OCI-M2 (cell line): ENCODE data around the gene STARD13.

ENCODE experiments used
- DNase-seq: peaks from one replicate; lab custom pipeline; 2025; ENCODE audit not compliant: unreplicated experiment; lab: John Stamatoyannopoulos, UW

The STARD13 gene, protein sequence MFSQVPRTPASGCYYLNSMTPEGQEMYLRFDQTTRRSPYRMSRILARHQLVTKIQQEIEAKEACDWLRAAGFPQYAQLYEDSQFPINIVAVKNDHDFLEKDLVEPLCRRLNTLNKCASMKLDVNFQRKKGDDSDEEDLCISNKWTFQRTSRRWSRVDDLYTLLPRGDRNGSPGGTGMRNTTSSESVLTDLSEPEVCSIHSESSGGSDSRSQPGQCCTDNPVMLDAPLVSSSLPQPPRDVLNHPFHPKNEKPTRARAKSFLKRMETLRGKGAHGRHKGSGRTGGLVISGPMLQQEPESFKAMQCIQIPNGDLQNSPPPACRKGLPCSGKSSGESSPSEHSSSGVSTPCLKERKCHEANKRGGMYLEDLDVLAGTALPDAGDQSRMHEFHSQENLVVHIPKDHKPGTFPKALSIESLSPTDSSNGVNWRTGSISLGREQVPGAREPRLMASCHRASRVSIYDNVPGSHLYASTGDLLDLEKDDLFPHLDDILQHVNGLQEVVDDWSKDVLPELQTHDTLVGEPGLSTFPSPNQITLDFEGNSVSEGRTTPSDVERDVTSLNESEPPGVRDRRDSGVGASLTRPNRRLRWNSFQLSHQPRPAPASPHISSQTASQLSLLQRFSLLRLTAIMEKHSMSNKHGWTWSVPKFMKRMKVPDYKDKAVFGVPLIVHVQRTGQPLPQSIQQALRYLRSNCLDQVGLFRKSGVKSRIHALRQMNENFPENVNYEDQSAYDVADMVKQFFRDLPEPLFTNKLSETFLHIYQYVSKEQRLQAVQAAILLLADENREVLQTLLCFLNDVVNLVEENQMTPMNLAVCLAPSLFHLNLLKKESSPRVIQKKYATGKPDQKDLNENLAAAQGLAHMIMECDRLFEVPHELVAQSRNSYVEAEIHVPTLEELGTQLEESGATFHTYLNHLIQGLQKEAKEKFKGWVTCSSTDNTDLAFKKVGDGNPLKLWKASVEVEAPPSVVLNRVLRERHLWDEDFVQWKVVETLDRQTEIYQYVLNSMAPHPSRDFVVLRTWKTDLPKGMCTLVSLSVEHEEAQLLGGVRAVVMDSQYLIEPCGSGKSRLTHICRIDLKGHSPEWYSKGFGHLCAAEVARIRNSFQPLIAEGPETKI

DNA sequence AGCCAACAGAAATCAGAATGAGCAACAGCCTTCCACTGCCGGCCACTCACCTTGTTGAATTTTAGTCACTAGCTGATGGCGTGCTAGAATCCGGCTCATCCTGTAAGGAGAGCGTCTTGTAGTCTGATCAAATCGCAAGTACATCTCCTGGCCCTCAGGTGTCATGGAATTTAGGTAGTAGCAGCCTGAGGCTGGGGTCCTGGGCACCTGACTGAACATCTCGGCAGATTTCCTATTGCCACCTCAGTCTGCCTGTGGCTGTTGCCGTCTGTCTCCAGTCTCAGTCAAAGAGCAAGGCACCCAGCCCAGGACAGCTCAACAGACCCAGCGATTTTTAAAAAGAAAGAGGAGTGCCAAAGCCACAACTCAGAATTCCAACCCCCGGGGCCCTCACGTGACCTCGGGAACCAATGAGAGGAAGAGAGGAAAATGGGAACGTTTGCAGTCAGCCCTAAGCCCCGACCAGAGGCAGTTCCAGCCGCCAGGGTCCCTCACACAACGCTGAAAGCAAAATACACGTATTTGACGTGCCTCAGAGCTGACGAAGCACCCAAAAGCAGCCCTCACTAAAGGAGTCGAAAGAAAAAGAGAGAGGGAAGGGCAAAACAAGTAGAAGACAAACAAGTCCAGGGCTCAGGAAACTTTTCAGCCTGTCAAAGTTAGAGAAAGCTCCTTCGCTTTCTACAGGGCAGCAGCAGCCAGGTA, at the start of gene STARD13:
Gene STARD13 (minus strand): TSS at position 336 of the 705 bp plus-strand sequence. CDS start 117 bp downstream, at position 219.
- DNase-seq = peak; percentile 37

DNA sequence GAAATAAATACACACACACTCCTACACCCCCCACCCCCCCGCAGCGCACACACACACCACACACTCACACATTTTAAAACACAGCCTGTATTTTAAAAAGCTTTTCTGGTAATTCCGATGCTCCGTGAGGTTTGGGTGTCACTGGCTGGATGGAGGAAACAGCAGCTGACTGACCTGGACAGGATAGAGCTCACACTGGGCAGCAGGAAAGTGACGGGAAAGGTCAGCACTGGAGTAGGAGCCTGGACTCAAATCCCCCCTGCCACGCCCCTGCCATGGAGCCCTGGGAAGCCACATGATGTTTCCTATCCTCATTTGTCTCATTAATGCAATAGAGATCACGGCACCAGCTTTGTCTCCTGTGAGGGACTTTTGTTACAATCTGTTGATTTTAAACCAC, 49.3 kb upstream of the STARD13 start:
- no peak for DNase-seq

DNA sequence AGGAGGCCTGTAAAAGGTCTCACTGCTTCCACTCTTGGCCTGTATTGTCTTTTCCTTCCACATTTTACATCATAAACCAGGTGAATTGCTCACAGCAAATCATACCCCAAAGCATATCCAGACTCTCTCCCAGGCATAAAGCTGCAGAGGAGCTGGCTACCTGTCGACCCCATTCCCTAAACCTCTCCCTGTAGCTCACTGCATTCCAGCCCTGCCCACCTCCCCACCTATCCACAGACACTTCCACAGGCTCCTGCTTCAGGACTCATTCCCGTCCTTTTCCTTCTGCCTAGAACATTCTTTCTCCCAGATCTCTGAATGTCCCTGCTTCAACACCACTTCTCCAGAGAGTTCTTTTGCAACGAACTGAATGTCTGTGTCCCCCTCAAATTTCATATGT, 46.4 kb upstream of the STARD13 start:
- no peak for DNase-seq

DNA sequence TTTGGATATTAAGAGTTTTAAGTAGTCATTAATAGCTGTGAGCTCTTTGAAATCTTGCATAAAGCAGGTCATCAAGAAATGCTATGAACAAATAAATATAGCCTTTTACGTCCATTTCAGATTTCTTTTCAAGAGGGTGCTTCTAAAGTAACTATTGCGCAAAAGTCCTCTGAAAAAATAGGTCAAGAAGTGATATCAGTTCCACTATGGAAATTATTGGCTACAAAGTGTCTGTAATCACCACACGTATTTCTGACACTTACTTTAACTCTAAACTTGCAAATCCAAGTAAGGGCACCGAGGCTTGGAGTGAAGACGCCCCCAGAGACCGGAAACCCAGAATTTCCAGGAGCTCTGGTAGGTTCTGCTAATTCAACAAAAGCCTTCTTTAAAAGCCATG, 44.9 kb upstream of the STARD13 start:
- no peak for DNase-seq

DNA sequence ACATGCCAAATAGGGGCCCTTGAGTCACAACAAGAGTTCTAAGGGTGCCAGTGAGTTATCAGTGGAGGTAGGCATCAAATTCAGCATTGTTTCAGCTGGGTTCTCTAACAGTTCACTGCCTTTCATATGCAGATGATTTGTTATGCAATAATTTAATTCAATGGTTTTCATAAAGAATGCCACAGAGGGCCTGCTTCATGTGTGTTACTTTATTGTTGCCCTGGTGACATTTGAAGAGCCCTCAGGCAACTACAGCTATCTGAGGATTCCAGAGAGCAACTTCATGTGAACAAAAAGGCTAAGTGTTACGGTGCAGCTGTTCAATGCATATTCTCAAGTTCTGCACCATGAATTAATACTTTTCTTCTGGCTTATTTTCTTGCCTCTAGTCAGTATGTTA, 43.1 kb upstream of the STARD13 start:
- DNase-seq = no peak

DNA sequence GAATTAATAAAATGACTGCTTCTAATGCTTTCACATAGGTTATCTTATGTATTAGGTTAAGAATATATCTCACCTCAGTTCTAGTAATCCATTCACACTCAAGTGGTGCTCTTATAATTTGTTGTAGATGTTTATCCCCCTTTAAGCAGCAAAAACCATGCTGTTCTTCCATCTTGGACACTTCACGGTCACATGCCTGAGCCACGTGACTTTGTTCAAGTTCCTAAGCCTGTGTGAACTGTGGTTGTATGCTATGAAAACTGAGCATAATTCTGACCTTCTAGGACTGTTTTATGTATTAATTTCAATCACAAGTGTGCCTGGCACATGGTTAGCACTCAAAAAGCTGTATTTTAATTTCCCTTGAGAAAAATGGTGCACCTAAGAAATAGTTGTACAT, 41.2 kb upstream of the STARD13 start:
- DNase-seq = no peak

DNA sequence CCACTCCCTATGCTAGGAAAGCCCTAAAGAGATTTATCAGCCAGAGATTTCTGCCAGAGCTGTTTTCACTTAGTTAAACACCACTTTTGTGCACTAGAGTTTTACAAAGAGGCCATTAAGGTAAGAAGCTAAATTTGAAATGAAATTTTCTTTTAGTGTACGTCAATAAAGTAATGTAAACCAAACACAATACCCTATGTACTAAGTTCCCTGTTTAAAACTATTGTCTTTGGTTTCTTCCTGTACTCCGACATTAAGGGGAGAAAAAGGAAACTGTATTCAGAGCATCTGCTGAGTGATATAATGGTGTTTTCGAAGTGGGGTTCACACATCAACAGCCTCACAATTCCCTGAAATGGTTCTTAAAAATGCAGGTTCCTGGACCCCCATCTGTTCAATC, 40.7 kb upstream of the STARD13 start:
- no peak for DNase-seq

DNA sequence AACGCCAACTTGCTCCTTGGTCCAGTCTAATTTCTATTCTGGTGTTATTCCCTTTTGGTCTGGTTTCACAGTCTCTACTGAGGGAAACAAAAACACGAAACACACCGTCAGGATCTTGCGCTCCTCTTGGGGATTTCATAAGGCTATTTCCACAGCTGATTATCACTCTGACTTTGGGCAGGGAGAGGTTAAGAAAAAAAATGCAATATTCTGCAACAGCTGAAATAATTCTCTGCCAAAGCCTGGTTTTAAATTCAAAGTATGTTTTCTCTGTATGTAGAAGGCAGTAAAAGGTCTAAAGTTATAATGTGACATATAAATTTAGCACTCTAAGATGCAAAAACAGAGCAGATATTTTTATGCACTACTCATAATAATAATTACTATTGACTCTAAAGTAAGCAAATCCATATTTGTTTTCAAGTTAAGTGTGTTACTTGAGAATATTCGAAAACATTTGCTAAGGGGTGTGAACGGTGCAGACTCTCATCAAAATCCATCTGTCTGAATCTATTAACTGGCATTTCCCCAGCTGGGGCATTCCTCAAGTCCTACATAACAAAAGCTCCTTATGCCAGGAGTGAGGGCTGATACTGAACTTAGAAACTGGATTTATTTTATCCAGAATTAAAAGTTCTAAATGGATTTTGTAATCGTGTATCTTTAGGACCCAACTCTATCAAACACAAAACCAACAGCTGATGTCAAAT, 38.4 kb upstream of the STARD13 start:
- no peak for DNase-seq

DNA sequence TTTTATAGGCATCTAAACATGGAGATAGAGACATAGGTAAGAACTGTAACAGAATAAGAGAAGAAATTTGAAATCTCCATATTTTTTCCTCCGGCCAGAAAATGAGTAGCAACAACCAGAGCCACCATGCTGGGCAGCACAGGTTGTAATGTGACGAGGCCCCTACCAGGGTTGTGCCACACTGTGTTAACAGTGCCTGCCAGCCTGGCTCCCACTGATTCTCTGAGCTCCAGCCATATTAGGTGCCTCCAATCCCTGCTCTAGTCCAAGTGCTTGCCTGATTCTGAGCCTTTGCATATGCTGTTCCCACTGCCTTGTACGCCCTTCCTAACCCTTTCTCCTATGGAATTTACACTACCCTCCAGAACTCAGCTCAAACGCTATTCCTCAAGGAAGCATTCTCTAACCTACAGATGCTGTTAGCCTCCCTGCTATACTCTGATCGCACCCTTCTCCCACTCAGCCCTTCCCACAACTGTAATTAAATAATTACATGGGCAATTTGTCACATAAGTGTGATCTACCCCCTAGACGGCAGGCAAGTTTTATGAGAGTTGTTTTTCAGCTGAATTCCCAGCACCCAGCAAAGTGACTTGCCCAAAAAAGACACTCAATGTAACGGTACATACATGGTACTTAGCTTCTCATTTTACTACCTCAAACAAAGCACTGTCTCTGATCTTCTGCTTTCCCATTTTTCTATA, 37.6 kb upstream of the STARD13 start:
- no peak for DNase-seq

DNA sequence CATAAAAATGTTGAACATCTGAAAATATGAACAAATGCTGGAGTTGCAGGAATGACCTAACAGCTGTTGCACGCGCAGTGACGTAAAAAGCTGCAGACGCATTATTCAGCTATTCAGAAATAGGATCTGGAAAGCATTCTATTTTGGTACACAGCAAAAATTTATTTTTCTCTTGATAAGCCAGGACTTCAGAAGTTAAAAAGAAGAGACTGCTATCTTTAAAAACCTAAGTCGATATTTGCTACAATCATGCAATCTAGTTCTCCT, 36.9 kb upstream of the STARD13 start:
- DNase-seq = no peak

DNA sequence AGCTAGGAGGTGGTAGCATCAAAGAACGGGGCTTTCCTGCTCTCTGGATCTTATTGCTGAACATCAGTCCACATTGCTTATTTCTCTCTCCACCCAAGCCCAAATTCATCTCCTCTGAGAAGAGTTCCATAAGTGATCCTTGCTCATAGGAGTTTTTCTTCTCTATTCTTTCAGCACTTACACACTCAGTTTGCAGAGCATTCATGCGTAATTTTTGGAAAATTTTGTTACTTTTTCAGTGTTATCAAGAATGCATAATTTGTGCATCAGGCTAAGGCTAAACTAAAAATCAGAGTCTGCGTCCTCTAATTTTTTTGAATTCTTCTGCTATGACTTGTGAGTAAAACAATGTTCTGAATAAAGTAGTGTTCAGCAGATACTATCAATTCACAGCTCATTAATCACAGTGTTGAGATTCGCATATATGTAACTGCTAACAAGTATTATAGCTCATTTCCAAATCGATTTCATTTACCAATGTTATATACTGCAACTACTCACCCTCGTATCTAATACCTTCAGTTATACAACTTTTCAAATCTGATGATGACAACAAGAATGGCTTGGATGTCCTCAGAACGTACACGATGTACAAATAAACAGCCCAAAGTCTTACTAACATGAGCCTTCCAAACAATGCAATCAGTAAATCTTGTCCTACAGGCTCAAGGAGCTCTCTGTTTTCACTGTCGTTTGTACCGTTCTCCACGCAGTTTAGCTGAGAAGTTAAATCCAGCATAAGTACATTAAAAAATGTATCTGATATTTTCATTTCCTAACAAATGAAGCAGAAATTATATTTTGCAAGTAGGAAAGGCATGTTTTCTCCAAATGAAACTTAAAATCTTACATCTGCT, 36.4 kb upstream of the STARD13 start:
- DNase-seq = no peak

DNA sequence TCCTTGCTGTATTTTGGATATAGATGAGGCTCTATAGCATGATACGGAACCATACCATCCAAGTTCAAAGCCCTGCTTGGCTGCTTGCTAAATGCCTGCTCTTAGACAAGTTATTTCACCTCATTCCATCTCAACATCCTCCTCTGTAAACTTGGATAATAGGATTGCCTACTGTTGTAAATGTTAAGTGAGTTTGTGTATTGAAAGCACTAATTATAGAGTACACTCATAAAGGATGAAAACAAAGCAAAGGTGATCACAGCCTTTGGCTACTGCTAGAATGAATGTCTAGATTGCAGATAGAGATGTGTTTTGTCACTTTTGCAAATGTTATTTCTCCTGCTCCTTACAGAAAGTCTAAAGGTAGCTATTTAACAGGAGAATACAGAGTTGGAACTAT, 34.3 kb upstream of the STARD13 start:
- no peak for DNase-seq

DNA sequence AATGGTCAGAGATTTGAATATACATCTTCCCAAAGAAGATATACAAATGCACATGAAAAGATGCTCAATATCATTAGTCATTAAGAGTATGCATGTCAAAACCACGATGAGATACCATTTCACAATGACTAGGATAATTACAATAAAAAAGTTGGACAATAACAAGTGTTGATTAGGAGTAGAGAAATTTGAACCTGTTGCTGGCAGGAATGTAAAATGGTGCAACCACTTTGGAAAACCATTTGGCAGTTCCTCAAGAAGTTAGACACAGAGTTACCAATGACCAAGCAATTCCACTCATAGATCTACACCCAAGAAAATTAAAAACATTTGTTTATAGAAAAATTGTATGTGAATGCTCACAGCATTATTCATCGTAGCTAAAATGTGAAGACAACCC, 33.2 kb upstream of the STARD13 start:
- DNase-seq = no peak

DNA sequence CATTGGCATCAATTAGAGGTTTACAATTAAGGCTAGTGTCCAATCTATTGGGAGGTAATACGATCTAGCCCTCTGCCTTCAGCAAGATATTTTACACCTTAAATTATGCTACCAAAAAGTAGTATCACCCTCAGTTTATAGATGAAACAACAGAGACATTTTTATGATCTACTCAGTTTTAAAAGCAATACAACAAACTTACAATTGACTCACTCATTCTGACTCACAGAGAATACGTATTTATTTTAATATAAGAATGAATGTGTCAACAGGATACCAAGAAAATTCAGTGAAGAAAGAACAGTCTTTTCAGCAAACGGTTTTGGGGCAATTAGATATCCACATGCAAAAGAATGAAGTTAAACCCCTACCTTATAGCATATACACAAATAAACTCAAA, 32.5 kb upstream of the STARD13 start:
- no peak for DNase-seq

DNA sequence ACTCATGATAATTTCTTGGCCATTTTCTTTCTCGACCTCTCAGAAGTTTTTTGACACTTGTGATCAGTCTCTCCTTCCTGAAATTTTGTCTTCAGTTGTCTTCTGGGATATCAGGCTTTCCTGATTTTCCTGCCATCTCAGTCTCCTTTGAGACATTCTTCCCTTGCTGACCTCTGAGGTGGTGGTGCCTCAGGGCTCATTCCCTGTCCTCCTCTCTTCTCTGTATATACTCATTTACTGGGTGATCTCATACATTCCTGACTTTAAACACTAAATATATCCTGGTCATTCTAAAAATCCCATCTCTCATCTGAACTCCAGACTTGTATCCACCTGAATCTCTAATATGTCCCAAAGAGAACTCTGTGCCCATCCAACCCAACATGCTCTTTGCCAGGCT, 31.3 kb upstream of the STARD13 start:
- no peak for DNase-seq

DNA sequence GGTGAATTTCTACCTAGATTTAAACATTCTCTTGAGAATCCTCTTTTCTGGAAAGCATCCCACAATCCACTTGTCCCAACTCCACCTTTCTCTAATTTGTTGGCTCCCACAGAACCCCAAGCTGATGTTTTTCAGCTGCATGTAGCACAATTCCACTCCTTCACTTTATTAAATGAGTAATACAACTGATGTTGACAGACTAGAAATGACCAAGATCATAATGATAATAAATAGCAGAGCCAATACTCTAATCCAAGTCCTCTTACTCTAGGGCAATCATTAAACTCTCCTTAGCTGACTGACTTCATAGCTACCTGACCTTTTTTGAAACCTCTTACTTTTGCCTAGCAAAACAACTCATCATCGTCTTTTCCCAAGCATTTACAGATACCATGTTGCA, 27.9 kb upstream of the STARD13 start:
- no peak for DNase-seq

DNA sequence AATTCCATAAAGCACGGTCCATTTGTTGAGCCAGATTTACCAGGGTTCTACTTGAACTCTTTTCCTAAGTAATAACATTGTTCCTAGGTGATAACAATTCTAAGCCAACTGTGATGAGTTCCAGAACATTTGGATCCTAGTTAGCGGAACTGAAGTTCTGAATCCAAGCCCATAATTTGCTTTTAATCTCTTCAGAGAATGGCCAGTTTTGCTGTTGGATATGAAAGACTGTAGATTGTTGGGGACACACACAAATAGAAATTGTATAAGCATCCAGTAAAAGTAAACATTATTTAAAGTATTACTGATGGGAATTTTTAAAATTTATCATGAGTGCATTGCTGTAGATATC, 27.3 kb upstream of the STARD13 start:
- no peak for DNase-seq

DNA sequence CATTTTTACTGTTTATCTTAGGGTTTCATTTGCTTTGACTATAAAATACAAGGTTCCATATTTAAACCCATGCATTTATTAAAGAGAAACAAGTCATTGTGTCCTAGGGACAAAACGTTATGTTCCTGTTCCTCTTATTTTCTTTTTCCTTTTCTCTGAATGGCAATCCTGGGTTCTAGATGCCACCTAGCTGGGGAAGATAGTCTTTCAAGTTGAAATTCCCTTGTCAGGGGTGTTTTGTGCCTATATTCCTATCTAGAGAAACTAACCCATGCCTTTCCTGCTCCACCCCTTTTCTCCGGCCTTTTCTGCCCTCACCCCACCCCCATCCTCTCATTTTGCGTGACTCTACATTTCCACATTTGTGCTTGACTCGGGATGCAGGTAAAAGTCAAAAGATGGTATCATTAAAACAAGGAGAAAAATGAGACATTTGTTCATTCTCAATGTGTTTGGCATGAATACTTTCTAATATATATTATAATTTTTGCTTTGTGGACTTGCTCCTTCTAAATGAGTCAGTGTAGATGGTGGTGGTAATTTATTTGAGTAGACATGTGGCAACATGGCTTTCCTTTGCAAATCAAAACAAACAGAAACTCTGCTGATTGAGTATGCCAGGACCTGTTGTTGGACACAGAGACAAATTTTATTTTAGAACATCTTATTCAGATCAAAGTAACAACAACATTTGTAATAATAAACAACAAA, 26.8 kb upstream of the STARD13 start:
- no peak for DNase-seq

DNA sequence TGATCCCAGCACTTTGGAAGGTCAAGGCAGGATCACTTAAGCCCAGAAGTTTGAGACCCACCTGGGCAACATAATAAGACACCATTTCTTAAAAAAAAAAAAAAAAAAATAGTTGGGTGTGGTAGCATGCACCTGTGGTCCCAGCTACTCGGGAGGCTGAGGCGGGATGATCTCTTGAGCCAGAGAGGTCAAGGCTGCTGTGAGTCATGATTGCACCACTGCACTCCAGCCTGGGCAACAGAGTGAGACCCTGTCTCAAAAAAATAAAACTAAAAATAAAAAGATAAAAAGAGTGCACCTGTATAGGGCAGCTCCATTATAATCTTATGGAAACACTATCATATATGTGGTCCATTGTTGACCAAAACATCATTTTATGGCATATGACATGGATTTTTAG, 25.5 kb upstream of the STARD13 start:
- no peak for DNase-seq
